IMR-90 (cell line): ENCODE results near the gene JPH4. TPM values are rescaled to one million over a fixed set of nuclear protein-coding genes. Genes with fewer than 3 reads are reported as not detected.

Experiments used
- ATAC-seq: fragments of 200-7000 bp; cut with Tn5 transposase; 2 replicates; pipeline ENCODE4 v1.9.1; 2020; ENCODE audit warnings: low read depth, mild to moderate bottlenecking, moderate library complexity
- BruUV-seq: library from RNA; stranded (reverse); fragments of 400-500 nt; replicated peaks from 2 replicates; lab custom pipeline; 2021; lab: Mats Ljungman, UMichigan
- CTCF ChIA-PET: fragments of 300-600 bp; formaldehyde crosslinking; extraction: SDS; loops from one replicate; lab custom pipeline; 2021; ENCODE audit warnings: antibody characterized with exemption; lab: Yijun Ruan, JAX
- POLR2A ChIA-PET: fragments of 300-600 bp; sonication (Branson Sonifier 250); formaldehyde crosslinking; loops from one replicate; lab custom pipeline; 2022; ENCODE audit warnings: antibody characterized with exemption; ENCODE audit not compliant: unreplicated experiment; lab: Charles Lee
- DNase-seq: peaks from one replicate; pipeline ENCODE4 v3.0.0; 2013
- H2AFZ ChIP-seq: replicated peaks from 2 replicates; pipeline ENCODE3; 2013; ENCODE audit warnings: low read length, mild to moderate bottlenecking; ENCODE audit not compliant: poor library complexity
- H2AK5ac ChIP-seq: 2 replicates; pipeline ENCODE4 v1.6.1; 2013; ENCODE audit warnings: low read depth, low read length, inconsistent platforms
- H2AK9ac ChIP-seq: replicated peaks from 2 replicates; pipeline ENCODE3; 2013; ENCODE audit warnings: mild to moderate bottlenecking, low read depth, low read length, moderate library complexity; ENCODE audit not compliant: poor library complexity
- H2BK120ac ChIP-seq: 2 replicates; pipeline ENCODE4 v1.6.1; 2013; ENCODE audit warnings: low read depth, low read length, inconsistent platforms
- H2BK15ac ChIP-seq: 3 replicates; pipeline ENCODE4 v1.6.1; 2013; ENCODE audit warnings: low read depth, low read length, inconsistent platforms
- H2BK20ac ChIP-seq: 2 replicates; pipeline ENCODE4 v1.6.1; 2013; ENCODE audit warnings: low read depth, mild to moderate bottlenecking, inconsistent platforms, low read length, moderate library complexity
- H2BK5ac ChIP-seq: 2 replicates; pipeline ENCODE4 v1.6.1; 2013; ENCODE audit warnings: mild to moderate bottlenecking, low read depth, low read length, inconsistent platforms; ENCODE audit not compliant: poor library complexity, severe bottlenecking
- H3K14ac ChIP-seq: replicated peaks from 2 replicates; pipeline ENCODE4 v1.6.1; 2013; ENCODE audit warnings: low read depth, low read length, inconsistent platforms
- H3K18ac ChIP-seq: 2 replicates; pipeline ENCODE4 v1.6.1; 2013; ENCODE audit warnings: low read depth, low read length, control low read depth
- H3K23ac ChIP-seq: 2 replicates; pipeline ENCODE4 v1.6.1; 2013; ENCODE audit warnings: low read depth, low read length, inconsistent platforms
- H3K27ac ChIP-seq: 2 replicates; pipeline ENCODE4 v1.5.1; 2013; ENCODE audit warnings: mild to moderate bottlenecking, control low read depth, low read length; ENCODE audit not compliant: insufficient read depth
- H3K27me3 ChIP-seq: 2 replicates; pipeline ENCODE4 v1.6.1; 2013; ENCODE audit warnings: low read length; ENCODE audit not compliant: control insufficient read depth, insufficient read depth
- H3K36me3 ChIP-seq: 2 replicates; pipeline ENCODE4 v1.6.1; 2013; ENCODE audit warnings: low read length, mixed read lengths; ENCODE audit not compliant: control insufficient read depth, insufficient read depth
- H3K4ac ChIP-seq: 2 replicates; pipeline ENCODE4 v1.6.1; 2013; ENCODE audit warnings: low read depth, low read length, inconsistent platforms
- H3K4me1 ChIP-seq: 2 replicates; pipeline ENCODE4 v1.6.1; 2013; ENCODE audit warnings: low read length, mixed read lengths; ENCODE audit not compliant: control insufficient read depth, insufficient read depth
- H3K4me2 ChIP-seq: 2 replicates; pipeline ENCODE4 v1.6.1; 2013; ENCODE audit warnings: low read depth, mild to moderate bottlenecking, control low read depth, low read length, moderate library complexity
- H3K4me3 ChIP-seq: 2 replicates; pipeline ENCODE4 v1.5.1; 2013; ENCODE audit warnings: low read depth, mild to moderate bottlenecking, control low read depth, low read length, moderate library complexity; ENCODE audit not compliant: insufficient read depth
- H3K56ac ChIP-seq: 2 replicates; pipeline ENCODE4 v1.6.1; 2013; ENCODE audit warnings: low read length, inconsistent platforms; ENCODE audit not compliant: insufficient read depth; ENCODE audit errors: extremely low read depth
- H3K79me1 ChIP-seq, 2 experiments: 2 replicates each; pipeline ENCODE4 v1.6.1; 2013; ENCODE audit warnings: low read length in 2 of 2, inconsistent platforms in 1 of 2, low read depth in 1 of 2
- H3K9ac ChIP-seq: 2 replicates; pipeline ENCODE4 v1.6.1; 2013; ENCODE audit warnings: low read depth, low read length, control low read depth
- H3K9me1 ChIP-seq: 2 replicates; pipeline ENCODE4 v1.6.1; 2013; ENCODE audit warnings: low read length, inconsistent platforms; ENCODE audit not compliant: insufficient read depth
- H3K9me3 ChIP-seq: 2 replicates; pipeline ENCODE4 v1.6.1; 2013; ENCODE audit warnings: low read length; ENCODE audit not compliant: control insufficient read depth, insufficient read depth
- H4K20me1 ChIP-seq: 2 replicates; pipeline ENCODE4 v1.6.1; 2013; ENCODE audit warnings: low read length, inconsistent platforms; ENCODE audit not compliant: insufficient read depth
- H4K5ac ChIP-seq: 2 replicates; pipeline ENCODE4 v1.6.1; 2013; ENCODE audit warnings: mild to moderate bottlenecking, low read depth, low read length, control low read depth
- H4K8ac ChIP-seq, 2 experiments: 2 replicates each; pipeline ENCODE4 v1.6.1; 2013; ENCODE audit warnings: low read depth in 2 of 2, low read length in 2 of 2, control low read depth in 1 of 2, inconsistent platforms in 1 of 2
- H4K91ac ChIP-seq: 2 replicates; pipeline ENCODE4 v1.6.1; 2013; ENCODE audit warnings: low read depth, low read length, inconsistent platforms; ENCODE audit not compliant: insufficient read depth
- MAFK ChIP-seq: IDR thresholded peaks from 2 replicates; pipeline ENCODE4 v1.6.1; 2012; ENCODE audit warnings: low read depth, low read length, improper control_type of control experiment
- MAZ ChIP-seq: IDR thresholded peaks from 2 replicates; pipeline ENCODE4 v1.6.1; 2012; ENCODE audit warnings: low read depth, mild to moderate bottlenecking, low read length, improper control_type of control experiment, moderate library complexity, borderline replicate concordance
- MXI1 ChIP-seq: IDR thresholded peaks from 2 replicates; pipeline ENCODE4 v1.6.1; 2012; ENCODE audit warnings: low read depth, mild to moderate bottlenecking, low read length, moderate library complexity, borderline replicate concordance
- RAD21 ChIP-seq: IDR thresholded peaks from 2 replicates; pipeline ENCODE4 v1.6.1; 2012; ENCODE audit warnings: low read length, improper control_type of control experiment
- USF2 ChIP-seq: fragments of 150-350 bp; IDR thresholded peaks from 2 replicates; pipeline ENCODE4 v1.6.1; 2017; ENCODE audit warnings: mild to moderate bottlenecking, antibody characterized with exemption, low read length, low read depth
- WGBS, 2 experiments: methylation state at CpG; one replicate each; pipeline versions ENCODE4 v1.1.5 to v1.1.7; 2013; ENCODE audit warnings: missing lambda C conversion rate in 2 of 2; ENCODE audit not compliant: insufficient read length in 1 of 2; ENCODE audit errors: extremely low coverage in 2 of 2; 5-methylcytosine and 5-hydroxymethylcytosine counted together
- dilution Hi-C: fragments of 300-500 bp; cut with HindIII; formaldehyde crosslinking; loops from one replicate; pipeline ENCODE4 v1.14.3; 2018; ENCODE audit warnings: low sequenced_read_pairs; ENCODE audit not compliant: unreplicated experiment
- in situ Hi-C: fragments of 300-500 bp; cut with MboI; formaldehyde crosslinking; loops from 3 replicates; pipeline ENCODE4 v1.14.3; 2019; ENCODE audit warnings: low sequenced_read_pairs, inconsistent platforms, mixed read lengths
- intact Hi-C: fragments of 100-400 bp; cut with micrococcal nuclease; formaldehyde crosslinking; loops from 2 replicates; pipeline ENCODE4 v1.10.0; 2022
- polyA plus RNA-seq, 3 experiments: library from polyadenylated mRNA; depleted of rRNA; stranded (reverse); fragments of >200 nt; gene quantifications; 2 replicates each; pipeline ENCODE4 v1.2.3, GENCODE V29; 2012; ENCODE audit warnings: low replicate concordance in 1 of 3
- total RNA-seq: library from RNA; depleted of rRNA; stranded (reverse); fragments of >200 nt; gene quantifications from 2 replicates; pipeline ENCODE4 v1.2.3, GENCODE V29; 2012

JPH4 gene
- total and polyA plus RNA-seq, 2 of the 4 experiments (the other 2 are of a cell fraction) = not detected

- dilution Hi-C loops = no loop called here
- ChIA-PET POLR2A (no interaction called here), CTCF (no interaction called here)
- Histone ChIP-seq H3K79me1 (no peaks in the 10 kb centered on the region), H4K91ac (no peak overlapping the region), H4K20me1 (no peaks in the 10 kb centered on the region; the same call in 1 of the 2 replicates), H3K14ac (no peak overlapping the region), H3K4me2 (no peak overlapping the region), H2BK5ac (no peak overlapping the region), H4K5ac (no peak overlapping the region), H2AFZ (no peak overlapping the region), H3K27ac (no peak overlapping the region), H3K4me3 (no peak overlapping the region), H3K18ac (no peak overlapping the region), H3K4me1 (no peaks in the 10 kb centered on the region), H3K9ac (no peak overlapping the region), H3K27me3 (peaks cover 67% of the 10 kb centered on the region), H2BK15ac (no peak overlapping the region), H3K9me3 (no peaks in the 10 kb centered on the region; the same call in 1 of the 2 replicates), H2AK9ac (no peak overlapping the region), H3K56ac (no peak overlapping the region), H2AK5ac (no peak overlapping the region), H2BK120ac (no peak overlapping the region), H3K9me1 (no peaks in the 10 kb centered on the region), H3K23ac (no peak overlapping the region), H3K4ac (no peak overlapping the region), H4K8ac (no peak overlapping the region), H2BK20ac (no peak overlapping the region), H3K36me3 (no peaks in the 10 kb centered on the region)
- no TSS peak for BruUV-seq
- TF ChIP-seq USF2 (no peak), RAD21 (no peak), MXI1 (no peak), MAFK (no peak), MAZ (no peak)
- no peak for DNase-seq
- WGBS, 2 experiments = no CpG with 5 or more reads among the region's 4 CpGs
- ATAC-seq = no peak
- in situ Hi-C loops = no loop called here
- intact Hi-C loops = no loop called here
Observed at GRCh38 chr14:23572836-23573235, 5.8 kb downstream of the JPH4 start.
